Measurements from ENCODE around the gene CEPT1.

DNA sequence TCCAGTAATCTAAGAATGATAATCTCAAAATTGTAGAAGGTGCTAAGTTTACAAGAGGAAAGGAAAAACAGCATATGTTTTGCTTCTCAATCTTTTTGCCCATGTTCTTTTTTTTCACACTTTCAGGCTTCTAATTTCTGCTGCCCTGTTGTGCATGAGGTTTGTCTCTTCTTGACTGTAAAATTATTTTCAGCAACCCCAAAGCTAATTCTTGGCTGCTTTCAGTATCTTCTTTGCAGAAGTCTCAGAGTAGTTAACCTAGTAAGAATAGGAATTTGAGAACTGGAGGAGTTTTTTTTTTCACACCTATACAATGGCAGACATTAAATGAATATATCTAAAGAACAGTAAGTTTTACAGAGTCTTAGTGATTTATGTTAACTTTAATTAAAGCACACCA lies 34.0 kb downstream of the CEPT1 start:
- TF ChIP-seq, protein P1, sequence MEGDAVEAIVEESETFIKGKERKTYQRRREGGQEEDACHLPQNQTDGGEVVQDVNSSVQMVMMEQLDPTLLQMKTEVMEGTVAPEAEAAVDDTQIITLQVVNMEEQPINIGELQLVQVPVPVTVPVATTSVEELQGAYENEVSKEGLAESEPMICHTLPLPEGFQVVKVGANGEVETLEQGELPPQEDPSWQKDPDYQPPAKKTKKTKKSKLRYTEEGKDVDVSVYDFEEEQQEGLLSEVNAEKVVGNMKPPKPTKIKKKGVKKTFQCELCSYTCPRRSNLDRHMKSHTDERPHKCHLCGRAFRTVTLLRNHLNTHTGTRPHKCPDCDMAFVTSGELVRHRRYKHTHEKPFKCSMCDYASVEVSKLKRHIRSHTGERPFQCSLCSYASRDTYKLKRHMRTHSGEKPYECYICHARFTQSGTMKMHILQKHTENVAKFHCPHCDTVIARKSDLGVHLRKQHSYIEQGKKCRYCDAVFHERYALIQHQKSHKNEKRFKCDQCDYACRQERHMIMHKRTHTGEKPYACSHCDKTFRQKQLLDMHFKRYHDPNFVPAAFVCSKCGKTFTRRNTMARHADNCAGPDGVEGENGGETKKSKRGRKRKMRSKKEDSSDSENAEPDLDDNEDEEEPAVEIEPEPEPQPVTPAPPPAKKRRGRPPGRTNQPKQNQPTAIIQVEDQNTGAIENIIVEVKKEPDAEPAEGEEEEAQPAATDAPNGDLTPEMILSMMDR (IDR thresholded peaks at IDR 0.05; ENCODE audit: low read depth, low read length, poor library complexity, severe bottlenecking): no peak
- TF ChIP-seq EZH2phosphoT487 (IDR thresholded peaks at IDR 0.05; ENCODE audit: borderline replicate concordance, low read length): no peak
